H1 (cell line): ENCODE measurements around the gene NRXN3. TPM values are rescaled to one million over a fixed set of nuclear protein-coding genes. Genes with fewer than 3 reads are reported as not detected.

Experiments used
- CBX5 ChIP-seq: fragments of 300-800, 300-1000 bp; sonication (generic); IDR thresholded peaks from 2 replicates; pipeline ENCODE4 v1.7.1; 2016; ENCODE audit warnings: antibody characterized with exemption, low read length, low read depth
- CHD1 ChIP-seq: IDR thresholded peaks from 2 replicates; pipeline ENCODE4 v1.6.1; 2012; ENCODE audit warnings: low read depth, low read length, improper control_type of control experiment
- CHD2 ChIP-seq: IDR thresholded peaks from 2 replicates; pipeline ENCODE4 v1.6.1; 2012; ENCODE audit warnings: low read length, improper control_type of control experiment
- EZH2 ChIP-seq: fragments of 200-600 bp; sonication (generic); IDR thresholded peaks from 2 replicates; pipeline ENCODE4 v1.7.1; 2012; ENCODE audit warnings: low read depth, mild to moderate bottlenecking, moderate library complexity, low read length, inconsistent platforms; ENCODE audit not compliant: severe bottlenecking
- HDAC2 ChIP-seq, 2 experiments: fragments of 300-600 bp in 1 of 2; sonication (generic) in 1 of 2; IDR thresholded peaks; 2 replicates each; pipeline ENCODE4 v1.6.1; 2011 to 2012; ENCODE audit warnings: low read depth in 2 of 2, low read length in 2 of 2, mild to moderate bottlenecking in 2 of 2, moderate library complexity in 2 of 2, borderline replicate concordance in 1 of 2, inconsistent platforms in 1 of 2
- JUND ChIP-seq: IDR thresholded peaks from 2 replicates; pipeline ENCODE4 v1.6.1; 2011; ENCODE audit warnings: mild to moderate bottlenecking, improper control_type of control experiment, low read length
- MAFK ChIP-seq: IDR thresholded peaks from 2 replicates; pipeline ENCODE4 v1.6.1; 2012; ENCODE audit warnings: low read depth, mild to moderate bottlenecking, improper control_type of control experiment, low read length
- SIN3A ChIP-seq, 2 experiments: IDR thresholded peaks in 1 of 2; conservative IDR thresholded peaks in 1 of 2; 2 replicates each; pipeline ENCODE4 v1.6.1; 2011 to 2012; ENCODE audit warnings: low read length in 2 of 2, improper control_type of control experiment in 1 of 2, low read depth in 1 of 2, mild to moderate bottlenecking in 1 of 2
- SP2 ChIP-seq: IDR thresholded peaks from 2 replicates; pipeline ENCODE4 v1.6.1; 2012; ENCODE audit warnings: mild to moderate bottlenecking, low read length, inconsistent platforms
- SP4 ChIP-seq: IDR thresholded peaks from 2 replicates; pipeline ENCODE4 v1.6.1; 2012; ENCODE audit warnings: low read length, inconsistent platforms
- SRF ChIP-seq: IDR thresholded peaks from 2 replicates; pipeline ENCODE4 v1.6.1; 2011; ENCODE audit warnings: mild to moderate bottlenecking, low read depth, low read length, moderate library complexity
- polyA plus RNA-seq, 7 experiments: library from polyadenylated mRNA; depleted of rRNA in 3 of 7; stranded (reverse) in 5 of 7; unstranded in 2 of 7; fragments of >200 nt in 5 of 7; fragments of 200-250 nt in 2 of 7; gene quantifications; 1 replicate in 5 of 7; 2 replicates in 1 of 7; 4 replicates in 1 of 7; pipeline versions ENCODE4 v1.2.1 to v1.2.3, GENCODE V29; 2011 to 2013; ENCODE audit warnings: missing spikeins in 2 of 7, mixed read lengths in 2 of 7
- total RNA-seq: library from RNA; stranded (reverse); fragmentation: NEBNext Ultra II Directional; extraction: Animal tissue kit (Norgen Biotek cat#: 25700); gene quantifications from 2 replicates; pipeline ENCODE4 v1.2.1, GENCODE V29; 2021
- TF ChIP-seq, protein P1 (sequence below): fragments of 300-600 bp; sonication (generic); IDR thresholded peaks from 2 replicates; pipeline ENCODE4 v1.7.1; 2012; ENCODE audit warnings: low read length, moderate library complexity, mild to moderate bottlenecking, inconsistent platforms; ENCODE audit not compliant: insufficient replicate concordance

Gene NRXN3
- total and polyA plus RNA-seq, 2 of the 8 experiments (the other 6 are each of a cell fraction or from before 2014, with no cell fraction given): 2.6 to 4.1 TPM

DNA sequence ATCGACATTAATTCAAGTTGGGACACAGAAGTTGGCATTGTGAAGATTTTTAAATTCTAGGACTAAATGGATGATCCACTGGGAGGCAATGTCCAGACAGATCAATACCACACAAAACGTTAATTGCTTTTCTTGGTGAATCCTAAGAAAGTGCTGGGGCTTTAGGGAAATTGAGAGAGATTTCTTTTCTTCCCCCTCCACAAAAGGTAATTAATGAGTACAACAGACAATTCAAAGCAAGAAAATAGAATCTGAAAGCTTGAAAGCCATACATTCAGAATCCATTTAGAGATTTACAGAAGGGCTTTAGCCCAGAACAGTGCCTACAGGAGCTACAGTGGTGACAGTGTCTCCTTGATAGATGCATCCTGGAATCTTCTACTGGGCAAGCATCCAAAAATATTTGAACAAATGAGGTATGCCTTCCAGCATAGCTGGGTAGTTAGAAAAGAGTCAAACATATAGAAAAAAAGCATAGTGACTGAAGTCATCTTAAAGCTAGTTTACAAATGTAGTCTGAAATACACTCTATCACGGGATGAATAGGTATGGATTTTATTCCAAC is 1323.0 kb downstream of the NRXN3 start (continued):
- TF ChIP-seq, protein P1, sequence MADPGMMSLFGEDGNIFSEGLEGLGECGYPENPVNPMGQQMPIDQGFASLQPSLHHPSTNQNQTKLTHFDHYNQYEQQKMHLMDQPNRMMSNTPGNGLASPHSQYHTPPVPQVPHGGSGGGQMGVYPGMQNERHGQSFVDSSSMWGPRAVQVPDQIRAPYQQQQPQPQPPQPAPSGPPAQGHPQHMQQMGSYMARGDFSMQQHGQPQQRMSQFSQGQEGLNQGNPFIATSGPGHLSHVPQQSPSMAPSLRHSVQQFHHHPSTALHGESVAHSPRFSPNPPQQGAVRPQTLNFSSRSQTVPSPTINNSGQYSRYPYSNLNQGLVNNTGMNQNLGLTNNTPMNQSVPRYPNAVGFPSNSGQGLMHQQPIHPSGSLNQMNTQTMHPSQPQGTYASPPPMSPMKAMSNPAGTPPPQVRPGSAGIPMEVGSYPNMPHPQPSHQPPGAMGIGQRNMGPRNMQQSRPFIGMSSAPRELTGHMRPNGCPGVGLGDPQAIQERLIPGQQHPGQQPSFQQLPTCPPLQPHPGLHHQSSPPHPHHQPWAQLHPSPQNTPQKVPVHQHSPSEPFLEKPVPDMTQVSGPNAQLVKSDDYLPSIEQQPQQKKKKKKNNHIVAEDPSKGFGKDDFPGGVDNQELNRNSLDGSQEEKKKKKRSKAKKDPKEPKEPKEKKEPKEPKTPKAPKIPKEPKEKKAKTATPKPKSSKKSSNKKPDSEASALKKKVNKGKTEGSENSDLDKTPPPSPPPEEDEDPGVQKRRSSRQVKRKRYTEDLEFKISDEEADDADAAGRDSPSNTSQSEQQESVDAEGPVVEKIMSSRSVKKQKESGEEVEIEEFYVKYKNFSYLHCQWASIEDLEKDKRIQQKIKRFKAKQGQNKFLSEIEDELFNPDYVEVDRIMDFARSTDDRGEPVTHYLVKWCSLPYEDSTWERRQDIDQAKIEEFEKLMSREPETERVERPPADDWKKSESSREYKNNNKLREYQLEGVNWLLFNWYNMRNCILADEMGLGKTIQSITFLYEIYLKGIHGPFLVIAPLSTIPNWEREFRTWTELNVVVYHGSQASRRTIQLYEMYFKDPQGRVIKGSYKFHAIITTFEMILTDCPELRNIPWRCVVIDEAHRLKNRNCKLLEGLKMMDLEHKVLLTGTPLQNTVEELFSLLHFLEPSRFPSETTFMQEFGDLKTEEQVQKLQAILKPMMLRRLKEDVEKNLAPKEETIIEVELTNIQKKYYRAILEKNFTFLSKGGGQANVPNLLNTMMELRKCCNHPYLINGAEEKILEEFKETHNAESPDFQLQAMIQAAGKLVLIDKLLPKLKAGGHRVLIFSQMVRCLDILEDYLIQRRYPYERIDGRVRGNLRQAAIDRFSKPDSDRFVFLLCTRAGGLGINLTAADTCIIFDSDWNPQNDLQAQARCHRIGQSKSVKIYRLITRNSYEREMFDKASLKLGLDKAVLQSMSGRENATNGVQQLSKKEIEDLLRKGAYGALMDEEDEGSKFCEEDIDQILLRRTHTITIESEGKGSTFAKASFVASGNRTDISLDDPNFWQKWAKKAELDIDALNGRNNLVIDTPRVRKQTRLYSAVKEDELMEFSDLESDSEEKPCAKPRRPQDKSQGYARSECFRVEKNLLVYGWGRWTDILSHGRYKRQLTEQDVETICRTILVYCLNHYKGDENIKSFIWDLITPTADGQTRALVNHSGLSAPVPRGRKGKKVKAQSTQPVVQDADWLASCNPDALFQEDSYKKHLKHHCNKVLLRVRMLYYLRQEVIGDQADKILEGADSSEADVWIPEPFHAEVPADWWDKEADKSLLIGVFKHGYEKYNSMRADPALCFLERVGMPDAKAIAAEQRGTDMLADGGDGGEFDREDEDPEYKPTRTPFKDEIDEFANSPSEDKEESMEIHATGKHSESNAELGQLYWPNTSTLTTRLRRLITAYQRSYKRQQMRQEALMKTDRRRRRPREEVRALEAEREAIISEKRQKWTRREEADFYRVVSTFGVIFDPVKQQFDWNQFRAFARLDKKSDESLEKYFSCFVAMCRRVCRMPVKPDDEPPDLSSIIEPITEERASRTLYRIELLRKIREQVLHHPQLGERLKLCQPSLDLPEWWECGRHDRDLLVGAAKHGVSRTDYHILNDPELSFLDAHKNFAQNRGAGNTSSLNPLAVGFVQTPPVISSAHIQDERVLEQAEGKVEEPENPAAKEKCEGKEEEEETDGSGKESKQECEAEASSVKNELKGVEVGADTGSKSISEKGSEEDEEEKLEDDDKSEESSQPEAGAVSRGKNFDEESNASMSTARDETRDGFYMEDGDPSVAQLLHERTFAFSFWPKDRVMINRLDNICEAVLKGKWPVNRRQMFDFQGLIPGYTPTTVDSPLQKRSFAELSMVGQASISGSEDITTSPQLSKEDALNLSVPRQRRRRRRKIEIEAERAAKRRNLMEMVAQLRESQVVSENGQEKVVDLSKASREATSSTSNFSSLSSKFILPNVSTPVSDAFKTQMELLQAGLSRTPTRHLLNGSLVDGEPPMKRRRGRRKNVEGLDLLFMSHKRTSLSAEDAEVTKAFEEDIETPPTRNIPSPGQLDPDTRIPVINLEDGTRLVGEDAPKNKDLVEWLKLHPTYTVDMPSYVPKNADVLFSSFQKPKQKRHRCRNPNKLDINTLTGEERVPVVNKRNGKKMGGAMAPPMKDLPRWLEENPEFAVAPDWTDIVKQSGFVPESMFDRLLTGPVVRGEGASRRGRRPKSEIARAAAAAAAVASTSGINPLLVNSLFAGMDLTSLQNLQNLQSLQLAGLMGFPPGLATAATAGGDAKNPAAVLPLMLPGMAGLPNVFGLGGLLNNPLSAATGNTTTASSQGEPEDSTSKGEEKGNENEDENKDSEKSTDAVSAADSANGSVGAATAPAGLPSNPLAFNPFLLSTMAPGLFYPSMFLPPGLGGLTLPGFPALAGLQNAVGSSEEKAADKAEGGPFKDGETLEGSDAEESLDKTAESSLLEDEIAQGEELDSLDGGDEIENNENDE: no peak
- no peak for TF ChIP-seq SIN3A (conservative IDR thresholded peaks at IDR 0.05 in 1 of 2, IDR thresholded peaks at IDR 0.05 in 1 of 2; ENCODE audit: low read depth in 1 of 2, low read length in 2 of 2)
- TF ChIP-seq JUND: no peak
- no peak for TF ChIP-seq CHD1
- TF ChIP-seq SP4: no peak
- TF ChIP-seq MAFK: no peak
- no peak for TF ChIP-seq CHD2
- TF ChIP-seq SP2: no peak
- no peak for TF ChIP-seq HDAC2 (IDR thresholded peaks at IDR 0.05; ENCODE audit: borderline replicate concordance in 1 of 2, low read depth in 2 of 2, low read length in 2 of 2)
- TF ChIP-seq SRF: no peak
- no peak for TF ChIP-seq EZH2
- TF ChIP-seq CBX5: no peak
